AG04449 (cell line): ENCODE measurements around the gene GPR55.

Experiments
- CTCF ChIA-PET: fragments of 350-600 bp; formaldehyde crosslinking; extraction: SDS; loops from one replicate; lab custom pipeline; 2021; ENCODE audit warnings: antibody characterized with exemption; lab: Yijun Ruan, JAX
- POLR2A ChIA-PET: fragments of 400-600, 350-600 bp; formaldehyde crosslinking; extraction: SDS; loops from one replicate; lab custom pipeline; 2020; ENCODE audit warnings: antibody characterized with exemption, inconsistent platforms; lab: Yijun Ruan, JAX
- DNase-seq: peaks from one replicate; pipeline ENCODE4 v3.0.0-alpha.2; 2010; ENCODE audit warnings: low read depth, low spot score
- H3K4me3 ChIP-seq: 2 replicates; pipeline ENCODE4 v1.5.1; 2011; ENCODE audit warnings: low read depth, mild to moderate bottlenecking, control low read depth, low read length
- TF ChIP-seq, protein P1 (sequence below): IDR thresholded peaks from one replicate; pipeline ENCODE4 v1.5.1; 2011; ENCODE audit warnings: mild to moderate bottlenecking, moderate library complexity, low read length, control low read depth, inconsistent platforms; ENCODE audit not compliant: insufficient read depth; ENCODE audit errors: missing control alignments

The GPR55 gene

DNA sequence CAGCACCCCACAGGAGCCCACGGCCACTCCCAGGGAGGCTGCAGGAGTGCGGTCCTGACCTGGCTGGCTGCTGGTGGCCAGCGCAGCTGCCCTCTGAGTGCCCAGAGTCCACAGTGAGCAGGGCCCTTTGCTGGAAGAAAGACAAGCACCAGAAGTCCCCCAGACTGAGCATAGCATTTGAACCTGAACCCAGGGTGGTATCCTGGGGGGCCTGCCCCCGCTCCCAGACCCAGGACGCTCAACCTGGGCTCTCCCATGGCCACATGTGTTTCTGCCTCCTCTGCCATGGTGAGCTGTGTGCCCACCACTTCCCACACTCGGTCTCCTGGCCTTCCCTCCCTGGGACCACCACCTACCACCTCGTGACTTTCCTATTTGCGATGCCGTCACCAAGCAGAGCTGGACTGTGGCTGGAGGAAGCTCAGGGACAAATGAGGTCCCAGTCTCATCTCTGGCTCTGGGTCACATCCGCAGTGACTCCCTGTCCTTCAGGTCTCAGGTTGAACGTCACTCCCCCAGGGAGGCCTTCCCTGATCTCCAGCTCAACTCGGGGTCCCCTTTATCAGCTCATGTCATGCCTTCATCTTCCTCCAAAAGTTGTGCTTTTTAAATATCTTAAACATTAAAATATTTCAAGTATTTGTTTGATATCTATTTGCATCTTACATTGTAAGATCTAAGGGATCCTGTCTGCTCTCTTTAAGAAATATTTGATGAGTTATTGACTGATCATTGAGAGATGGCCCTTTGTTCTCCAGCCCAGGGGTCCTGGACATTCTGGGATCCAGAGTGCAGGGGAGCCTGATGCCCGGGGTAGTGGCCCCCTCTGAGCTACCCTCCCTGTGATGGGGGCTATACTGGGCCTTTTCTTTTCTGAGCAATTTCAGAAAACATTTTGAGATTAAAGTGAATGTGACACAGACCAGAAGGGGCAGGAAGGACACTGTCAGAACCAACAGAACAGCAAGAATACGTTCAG, 16.4 kb upstream of the GPR55 start:
- DNase-seq: no peak
- CTCF ChIA-PET: interaction anchor here (1.0 kb wide), 1 partner anchor 46 kb away, joined by 7 read pairs; no protein-coding TSS in a partner anchor
- POLR2A ChIA-PET: no interaction called here
- TF ChIP-seq, protein P1, sequence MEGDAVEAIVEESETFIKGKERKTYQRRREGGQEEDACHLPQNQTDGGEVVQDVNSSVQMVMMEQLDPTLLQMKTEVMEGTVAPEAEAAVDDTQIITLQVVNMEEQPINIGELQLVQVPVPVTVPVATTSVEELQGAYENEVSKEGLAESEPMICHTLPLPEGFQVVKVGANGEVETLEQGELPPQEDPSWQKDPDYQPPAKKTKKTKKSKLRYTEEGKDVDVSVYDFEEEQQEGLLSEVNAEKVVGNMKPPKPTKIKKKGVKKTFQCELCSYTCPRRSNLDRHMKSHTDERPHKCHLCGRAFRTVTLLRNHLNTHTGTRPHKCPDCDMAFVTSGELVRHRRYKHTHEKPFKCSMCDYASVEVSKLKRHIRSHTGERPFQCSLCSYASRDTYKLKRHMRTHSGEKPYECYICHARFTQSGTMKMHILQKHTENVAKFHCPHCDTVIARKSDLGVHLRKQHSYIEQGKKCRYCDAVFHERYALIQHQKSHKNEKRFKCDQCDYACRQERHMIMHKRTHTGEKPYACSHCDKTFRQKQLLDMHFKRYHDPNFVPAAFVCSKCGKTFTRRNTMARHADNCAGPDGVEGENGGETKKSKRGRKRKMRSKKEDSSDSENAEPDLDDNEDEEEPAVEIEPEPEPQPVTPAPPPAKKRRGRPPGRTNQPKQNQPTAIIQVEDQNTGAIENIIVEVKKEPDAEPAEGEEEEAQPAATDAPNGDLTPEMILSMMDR: no peak
- H3K4me3 ChIP-seq: no peak overlapping the region

DNA sequence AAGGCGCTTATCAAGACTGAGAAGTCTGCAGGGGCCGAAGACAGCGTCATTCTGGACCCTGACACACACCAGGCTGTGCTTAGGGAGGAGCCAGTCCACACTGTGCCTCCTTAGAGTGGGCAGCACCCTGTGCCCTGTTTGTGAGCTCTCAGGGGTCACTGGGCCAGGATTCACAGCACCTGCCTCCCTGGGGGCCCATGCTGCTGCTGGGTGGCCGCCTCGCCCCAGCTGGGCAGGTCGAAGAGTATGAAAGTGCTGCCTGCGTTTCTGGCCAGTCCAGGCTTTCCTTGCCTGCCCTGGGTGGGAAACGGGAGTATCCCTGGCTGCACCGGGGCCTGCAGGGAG, 15.4 kb upstream of the GPR55 start:
- no peak for DNase-seq
- TF ChIP-seq, protein P1: no peak
- CTCF ChIA-PET: no interaction called here
- POLR2A ChIA-PET: no interaction called here
- H3K4me3 ChIP-seq: no peak overlapping the region

DNA sequence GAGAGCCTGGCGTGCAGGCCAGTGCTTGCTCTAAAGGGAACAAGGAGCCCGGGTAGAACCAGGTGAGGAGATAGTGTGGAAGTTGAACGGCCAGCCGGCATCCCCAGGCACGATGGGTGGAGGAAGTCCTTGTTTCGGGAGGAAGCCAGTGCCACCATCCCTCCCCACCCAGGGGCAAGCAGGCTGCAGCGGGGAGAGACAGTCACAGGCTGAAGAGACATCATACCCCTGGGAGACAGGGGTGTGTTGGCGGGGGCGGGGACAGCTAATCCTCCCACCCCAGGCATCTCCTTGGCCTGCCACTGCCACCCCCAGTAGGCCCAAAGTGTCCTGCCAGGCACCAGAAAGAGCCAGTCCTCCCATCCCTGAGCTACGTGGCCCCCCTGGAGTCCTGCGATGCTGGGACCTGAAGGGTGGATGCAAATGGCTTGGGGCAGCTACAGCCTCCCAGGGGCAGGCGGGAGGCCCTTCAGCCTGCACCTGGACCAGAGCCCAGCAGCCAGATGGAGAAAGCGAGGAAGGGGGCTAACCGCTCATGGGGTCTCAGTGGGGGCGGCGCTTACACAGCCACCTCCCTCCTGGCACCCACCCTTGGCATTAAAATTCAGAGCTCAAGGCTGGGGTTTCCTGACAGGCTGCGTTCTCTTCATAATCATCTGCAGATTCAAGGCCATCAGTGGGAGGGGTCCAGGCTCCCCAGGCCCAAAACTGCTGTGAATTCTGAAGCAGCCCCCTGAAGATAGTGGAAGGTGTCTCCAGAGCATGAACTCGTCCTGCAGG, 14.8 kb upstream of the GPR55 start:
- no peak for DNase-seq
- CTCF ChIA-PET: no interaction called here
- POLR2A ChIA-PET: no interaction called here
- H3K4me3 ChIP-seq: no peak overlapping the region
- TF ChIP-seq, protein P1: no peak

DNA sequence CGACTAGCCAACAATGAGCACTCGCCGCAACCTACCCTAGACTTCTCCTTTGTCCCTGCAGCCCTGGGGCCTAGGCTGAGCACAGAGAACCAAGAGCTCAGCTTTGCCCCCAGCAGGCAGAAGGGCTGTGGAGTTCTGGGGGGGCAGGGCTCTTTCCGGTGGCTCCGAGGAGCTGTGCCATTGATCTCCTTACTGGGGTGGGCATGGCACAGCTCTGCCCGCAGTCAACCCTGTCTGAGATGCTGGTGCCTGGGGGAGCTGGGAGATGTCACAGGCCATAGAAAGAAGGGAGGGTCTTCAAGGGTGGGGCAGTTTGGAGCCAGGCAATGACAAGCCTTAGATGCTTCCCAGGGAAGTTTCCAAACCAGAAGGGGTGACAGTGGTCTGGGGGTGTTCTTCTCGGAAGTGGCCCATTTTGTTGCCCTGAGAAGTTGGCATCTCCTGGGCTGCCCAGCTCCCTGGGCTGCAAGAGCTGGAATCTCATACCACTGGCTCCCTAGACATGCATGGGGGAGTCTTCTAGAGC, 14.1 kb upstream of the GPR55 start:
- H3K4me3 ChIP-seq: no peak overlapping the region
- ChIA-PET POLR2A (no interaction called here), CTCF (interaction anchor here (0.8 kb wide), 1 partner anchor 37 kb away, joined by 4 read pairs; no protein-coding TSS in a partner anchor)
- DNase-seq: no peak
- TF ChIP-seq, protein P1: no peak

DNA sequence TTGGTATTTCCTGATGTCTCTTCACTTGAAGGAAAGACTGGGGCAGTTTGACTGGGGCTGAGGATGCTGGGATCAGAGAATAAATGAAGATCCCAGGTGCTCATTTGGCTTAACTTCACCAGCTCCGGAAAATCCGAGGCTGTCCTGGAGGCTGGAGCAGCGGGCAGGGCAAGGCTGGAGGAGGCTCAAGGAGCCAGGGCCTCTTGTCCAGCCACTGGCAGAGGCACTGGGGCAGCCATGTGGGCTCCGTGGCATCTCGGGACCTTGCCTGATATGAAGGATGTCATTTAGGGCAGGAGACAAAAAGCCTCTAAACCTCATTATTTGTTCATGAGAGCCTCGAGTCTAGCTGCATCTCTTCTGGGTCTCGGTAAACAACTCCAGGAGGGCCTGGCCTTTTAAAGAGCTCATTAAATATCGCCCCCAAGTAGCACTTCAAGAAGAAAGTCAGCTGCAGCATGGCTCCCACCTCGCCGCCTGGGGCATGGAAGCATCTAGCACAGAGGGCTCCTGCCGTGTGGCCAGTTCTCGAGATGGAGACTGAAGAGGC, 13.5 kb upstream of the GPR55 start:
- no peak for DNase-seq
- no peak overlapping the region for H3K4me3 ChIP-seq
- TF ChIP-seq, protein P1: no peak
- ChIA-PET CTCF (interaction anchor here (0.8 kb wide), 1 partner anchor 36 kb away, joined by 4 read pairs; no protein-coding TSS in a partner anchor), POLR2A (no interaction called here)
